ENCODE results near the gene PRKN.
"Not testable (repeated sequence)": the region's sequence is repeated elsewhere in the genome, so short reads cannot be mapped to it uniquely, and the experiment has no call there.

PRKN gene

GRCh38 chr6:161908872-161909271 lies 818.7 kb downstream of the PRKN start:
- DNase-seq (ENCODE audit: low read depth), result no peak

- no peak for DNase-seq (ENCODE audit: low read depth)
Measured at GRCh38 chr6:161906571-161906970, 821.0 kb downstream of the PRKN start.

- DNase-seq (ENCODE audit: low read depth), result no peak
Measured at GRCh38 chr6:161903584-161904212, 823.9 kb downstream of the PRKN start.

GRCh38 chr6:161901740-161902426 lies 825.7 kb downstream of the PRKN start:
- DNase-seq (ENCODE audit: low read depth), result no peak

- no peak for DNase-seq (ENCODE audit: low read depth)
Measured at GRCh38 chr6:161894436-161894835, 833.1 kb downstream of the PRKN start.

- no peak for DNase-seq (ENCODE audit: low read depth)
Measured at GRCh38 chr6:161891542-161891941, 836.0 kb downstream of the PRKN start.

GRCh38 chr6:161890832-161891297 lies 836.7 kb downstream of the PRKN start:
- no peak for DNase-seq (ENCODE audit: low read depth)

GRCh38 chr6:161890133-161890831 lies 837.3 kb downstream of the PRKN start:
- no peak for DNase-seq (ENCODE audit: low read depth)

- no peak for DNase-seq (ENCODE audit: low read depth)
Measured at GRCh38 chr6:161889324-161889723, 838.2 kb downstream of the PRKN start.

GRCh38 chr6:161886545-161886944 lies 841.0 kb downstream of the PRKN start:
- not testable (repeated sequence) for DNase-seq (ENCODE audit: low read depth)

- no peak for DNase-seq (ENCODE audit: low read depth)
Measured at GRCh38 chr6:161884782-161885181, 842.8 kb downstream of the PRKN start.

- no peak for DNase-seq (ENCODE audit: low read depth)
Measured at GRCh38 chr6:161882196-161882765, 845.3 kb downstream of the PRKN start.

GRCh38 chr6:161880056-161880455 lies 847.5 kb downstream of the PRKN start:
- no peak for DNase-seq (ENCODE audit: low read depth)

- DNase-seq (ENCODE audit: low read depth), result no peak
Measured at GRCh38 chr6:161876231-161876630, 851.3 kb downstream of the PRKN start.

GRCh38 chr6:161870236-161870901 lies 857.2 kb downstream of the PRKN start:
- no peak for DNase-seq (ENCODE audit: low read depth)

GRCh38 chr6:161869491-161869890 lies 858.1 kb downstream of the PRKN start:
- DNase-seq (ENCODE audit: low read depth), result no peak

GRCh38 chr6:161866570-161866969 lies 861.0 kb downstream of the PRKN start:
- DNase-seq (ENCODE audit: low read depth), result no peak

- not testable (repeated sequence) for DNase-seq (ENCODE audit: low read depth)
Measured at GRCh38 chr6:161861061-161861460, 866.5 kb downstream of the PRKN start.

GRCh38 chr6:161853657-161854056 lies 873.9 kb downstream of the PRKN start:
- no peak for DNase-seq (ENCODE audit: low read depth)

GRCh38 chr6:161851486-161851885 lies 876.1 kb downstream of the PRKN start:
- not testable (repeated sequence) for DNase-seq (ENCODE audit: low read depth)

GRCh38 chr6:161850562-161850961 lies 877.0 kb downstream of the PRKN start:
- no peak for DNase-seq (ENCODE audit: low read depth)

- no peak for DNase-seq (ENCODE audit: low read depth)
Measured at GRCh38 chr6:161847628-161848027, 879.9 kb downstream of the PRKN start.

Data from non-pigmented ciliary epithelial cell (primary cell).